Osteoblast (primary cell): ENCODE measurements around the gene SLC6A9. TPM values are rescaled to one million over a fixed set of nuclear protein-coding genes. Genes with fewer than 3 reads are reported as not detected.

Source experiments
- DNase-seq: peaks from one replicate; pipeline ENCODE4 v3.0.0; 2011; ENCODE audit warnings: low spot score, mixed read lengths; ENCODE audit not compliant: insufficient read length; ENCODE audit errors: missing footprints
- H2AFZ ChIP-seq: 2 replicates; pipeline ENCODE4 v1.6.0; 2011; ENCODE audit warnings: mild to moderate bottlenecking, low read length
- H3K27ac ChIP-seq: 2 replicates; pipeline ENCODE4 v1.5.1; 2011; ENCODE audit warnings: mild to moderate bottlenecking, low read depth, low read length, moderate library complexity
- H3K27me3 ChIP-seq: 2 replicates; pipeline ENCODE4 v1.6.0; 2012; ENCODE audit warnings: mild to moderate bottlenecking, control low read depth, inconsistent platforms, low read length, moderate library complexity; ENCODE audit not compliant: insufficient read depth
- H3K36me3 ChIP-seq: 2 replicates; pipeline ENCODE4 v1.5.1; 2011; ENCODE audit warnings: mild to moderate bottlenecking, low read length, control low read depth, moderate library complexity; ENCODE audit not compliant: insufficient read depth
- H3K4me1 ChIP-seq: 2 replicates; pipeline ENCODE4 v1.5.1; 2011; ENCODE audit warnings: mild to moderate bottlenecking, low read length, control low read depth, moderate library complexity; ENCODE audit not compliant: insufficient read depth
- H3K4me2 ChIP-seq: 2 replicates; pipeline ENCODE4 v1.6.0; 2011; ENCODE audit warnings: mild to moderate bottlenecking, low read length; ENCODE audit not compliant: insufficient read depth
- H3K4me3 ChIP-seq: fragments of 200-600 bp; sonication (generic); 3 replicates; pipeline ENCODE4 v1.5.1; 2012; ENCODE audit warnings: mild to moderate bottlenecking, low read length, inconsistent platforms; ENCODE audit not compliant: insufficient read depth
- H3K79me2 ChIP-seq: 2 replicates; pipeline ENCODE4 v1.6.0; 2012; ENCODE audit warnings: mild to moderate bottlenecking, low read length, control low read depth, inconsistent platforms; ENCODE audit not compliant: insufficient read depth
- H3K9me3 ChIP-seq: 2 replicates; pipeline ENCODE4 v1.5.1; 2011; ENCODE audit warnings: low read depth, low read length, control low read depth
- H4K20me1 ChIP-seq: 2 replicates; pipeline ENCODE4 v1.6.0; 2012; ENCODE audit warnings: mild to moderate bottlenecking, low read length, control low read depth; ENCODE audit not compliant: insufficient read depth
- CTCF ChIP-seq: IDR thresholded peaks from 2 replicates; pipeline ENCODE4 v1.5.1; 2011; ENCODE audit warnings: mild to moderate bottlenecking, low read depth, low read length, moderate library complexity; ENCODE audit errors: extremely low read depth
- total RNA-seq: library from RNA; depleted of rRNA; stranded (reverse); fragments of >200 nt; gene quantifications from 2 replicates; pipeline ENCODE4 v1.2.3, GENCODE V29; 2012

The SLC6A9 gene
- total RNA-seq, 1 donor: 18.5 TPM

- Histone ChIP-seq H3K27me3 (no peaks in the 10 kb centered on the region), H2AFZ (no peak overlapping the region), H3K79me2 (no peaks in the 10 kb centered on the region), H3K27ac (peak overlapping the region; percentile 40), H3K36me3 (no peaks in the 10 kb centered on the region), H4K20me1 (no peaks in the 10 kb centered on the region), H3K4me3 (no peak overlapping the region), H3K9me3 (no peaks in the 10 kb centered on the region), H3K4me2 (no peak overlapping the region), H3K4me1 (peaks cover 59% of the 10 kb centered on the region)
- no peak for TF ChIP-seq CTCF
- DNase-seq: no peak
These were observed 13.0 kb upstream of the SLC6A9 start for GRCh38 chr1:44044071-44044801.

GRCh38 chr1:44043176-44044070 is 12.2 kb upstream of the SLC6A9 start:
- no peak for DNase-seq
- H3K4me2 ChIP-seq: no peak overlapping the region
- H3K27me3 ChIP-seq: no peaks in the 10 kb centered on the region
- H4K20me1 ChIP-seq: no peaks in the 10 kb centered on the region
- H3K36me3 ChIP-seq: no peaks in the 10 kb centered on the region
- H3K4me3 ChIP-seq: no peak overlapping the region
- peak overlapping the region; percentile 40 for H3K27ac ChIP-seq
- no peak for TF ChIP-seq CTCF
- H3K9me3 ChIP-seq: no peaks in the 10 kb centered on the region
- no peak overlapping the region for H2AFZ ChIP-seq
- H3K79me2 ChIP-seq: no peaks in the 10 kb centered on the region
- H3K4me1 ChIP-seq: peaks cover 58% of the 10 kb centered on the region

GRCh38 chr1:44040846-44041245 is 9.6 kb upstream of the SLC6A9 start:
- Histone ChIP-seq H3K27ac (peak overlapping the region; percentile 89), H3K4me3 (no peak overlapping the region), H4K20me1 (no peaks in the 10 kb centered on the region), H3K36me3 (no peaks in the 10 kb centered on the region), H3K9me3 (no peaks in the 10 kb centered on the region), H3K27me3 (no peaks in the 10 kb centered on the region), H3K4me1 (peaks cover 55% of the 10 kb centered on the region), H3K79me2 (no peaks in the 10 kb centered on the region), H3K4me2 (peak overlapping the region; percentile 54), H2AFZ (no peak overlapping the region)
- TF ChIP-seq CTCF: no peak
- peak; percentile 53 for DNase-seq

- no peak overlapping the region for H2AFZ ChIP-seq
- no peak for TF ChIP-seq CTCF
- H3K27me3 ChIP-seq: no peaks in the 10 kb centered on the region
- no peaks in the 10 kb centered on the region for H4K20me1 ChIP-seq
- peaks cover 59% of the 10 kb centered on the region for H3K4me1 ChIP-seq
- no peaks in the 10 kb centered on the region for H3K9me3 ChIP-seq
- no peak overlapping the region for H3K4me3 ChIP-seq
- no peaks in the 10 kb centered on the region for H3K79me2 ChIP-seq
- DNase-seq: no peak
- H3K27ac ChIP-seq: peak overlapping the region; percentile 89
- H3K36me3 ChIP-seq: no peaks in the 10 kb centered on the region
- H3K4me2 ChIP-seq: no peak overlapping the region
These were observed 9.2 kb upstream of the SLC6A9 start for GRCh38 chr1:44040418-44040817.
